GM19025 (cell line): ENCODE results near the gene CRIP2.

Experiments
- ATAC-seq: cut with Tn5 transposase; IDR thresholded peaks from one replicate; pipeline ENCODE4 v1.9.1; 2021; ENCODE audit warnings: mild to moderate bottlenecking, low read depth, moderate library complexity; ENCODE audit not compliant: unreplicated experiment

CRIP2 gene

GRCh38 chr14:105475269-105476096 is 862 bp downstream of the CRIP2 start:
- no peak for ATAC-seq

- no peak for ATAC-seq
Observed at GRCh38 chr14:105476097-105476830, 1.6 kb downstream of the CRIP2 start.

GRCh38 chr14:105476831-105477659 is 2.4 kb downstream of the CRIP2 start:
- ATAC-seq, result no peak

GRCh38 chr14:105477660-105478397 is 3.2 kb downstream of the CRIP2 start:
- no peak for ATAC-seq

- no peak for ATAC-seq
Observed at GRCh38 chr14:105478398-105479251, 4.0 kb downstream of the CRIP2 start.

GRCh38 chr14:105479431-105480158 is 5.0 kb downstream of the CRIP2 start:
- ATAC-seq, result no peak

GRCh38 chr14:105480199-105480746 is 5.7 kb downstream of the CRIP2 start:
- no peak for ATAC-seq

GRCh38 chr14:105480807-105481801 is 6.5 kb downstream of the CRIP2 start:
- ATAC-seq, result no peak

- peak; percentile 48 for ATAC-seq
Observed at GRCh38 chr14:105481886-105482457, 7.4 kb downstream of the CRIP2 start.

GRCh38 chr14:105482486-105483110 is 8.0 kb downstream of the CRIP2 start:
- ATAC-seq, result no peak

GRCh38 chr14:105483300-105484068 is 8.9 kb downstream of the CRIP2 start:
- ATAC-seq, result no peak

- no peak for ATAC-seq
Observed at GRCh38 chr14:105484069-105484996, 9.7 kb downstream of the CRIP2 start.

GRCh38 chr14:105484997-105485393 is 10.4 kb downstream of the CRIP2 start:
- ATAC-seq, result no peak

- no peak for ATAC-seq
Observed at GRCh38 chr14:105485739-105486162, 11.1 kb downstream of the CRIP2 start.
